Neutrophil (primary cell): ENCODE measurements around the gene ATP5MC3.

ENCODE experiments used
- H3K27ac ChIP-seq: fragments of 200-600 bp; sonication (generic); 2 replicates; pipeline ENCODE4 v1.5.1; 2016; ENCODE audit warnings: mild to moderate bottlenecking, moderate library complexity
- H3K27me3 ChIP-seq: fragments of 200-600 bp; sonication (generic); 2 replicates; pipeline ENCODE4 v1.6.0; 2016; ENCODE audit warnings: mild to moderate bottlenecking
- H3K36me3 ChIP-seq: fragments of 200-600 bp; sonication (generic); 2 replicates; pipeline ENCODE4 v1.5.1; 2017
- H3K4me1 ChIP-seq, 2 experiments: fragments of 200-600 bp in 1 of 2; sonication (generic) in 1 of 2; 1 replicate in 1 of 2; 2 replicates in 1 of 2; pipeline versions ENCODE4 v1.5.1 to v1.6.1; 2013 to 2016; ENCODE audit warnings: low read depth in 1 of 2, low read length in 1 of 2, mild to moderate bottlenecking in 1 of 2, moderate library complexity in 1 of 2; ENCODE audit not compliant: control insufficient read depth in 1 of 2, insufficient read depth in 1 of 2
- H3K4me3 ChIP-seq, 2 experiments: fragments of 200-600 bp in 1 of 2; sonication (generic) in 1 of 2; 1 replicate in 1 of 2; 2 replicates in 1 of 2; pipeline ENCODE4 v1.5.1; 2013 to 2016; ENCODE audit warnings: low read depth in 1 of 2, low read length in 1 of 2, mild to moderate bottlenecking in 1 of 2, moderate library complexity in 1 of 2
- H3K9me3 ChIP-seq: fragments of 200-600 bp; sonication (generic); 2 replicates; pipeline ENCODE4 v1.5.1; 2016
- CTCF ChIP-seq: fragments of 200-600 bp; sonication (generic); IDR thresholded peaks from 2 replicates; pipeline ENCODE4 v1.5.1; 2016; ENCODE audit warnings: antibody characterized with exemption

Gene ATP5MC3

GRCh38 chr2:175156534-175156933, 25.0 kb downstream of the ATP5MC3 start:
- no peak for TF ChIP-seq CTCF
- H3K4me3 ChIP-seq = no peak overlapping the region
- H3K27ac ChIP-seq = no peak overlapping the region
- H3K9me3 ChIP-seq = no peaks in the 10 kb centered on the region
- H3K27me3 ChIP-seq = no peaks in the 10 kb centered on the region
- H3K36me3 ChIP-seq = peaks cover 6% of the 10 kb centered on the region
- H3K4me1 ChIP-seq = no peaks in the 10 kb centered on the region

GRCh38 chr2:175154661-175155082, 26.8 kb downstream of the ATP5MC3 start:
- Histone ChIP-seq H3K4me3 (no peak overlapping the region), H3K4me1 (no peaks in the 10 kb centered on the region), H3K9me3 (no peaks in the 10 kb centered on the region), H3K27me3 (no peaks in the 10 kb centered on the region), H3K27ac (no peak overlapping the region), H3K36me3 (peaks cover 8% of the 10 kb centered on the region)
- no peak for TF ChIP-seq CTCF

GRCh38 chr2:175152242-175152641, 29.3 kb downstream of the ATP5MC3 start:
- peaks cover 15% of the 10 kb centered on the region for H3K36me3 ChIP-seq
- TF ChIP-seq CTCF = no peak
- no peak overlapping the region for H3K27ac ChIP-seq
- H3K9me3 ChIP-seq = no peaks in the 10 kb centered on the region
- H3K4me3 ChIP-seq = no peak overlapping the region
- no peaks in the 10 kb centered on the region for H3K4me1 ChIP-seq
- no peaks in the 10 kb centered on the region for H3K27me3 ChIP-seq

- H3K4me3 ChIP-seq = no peak overlapping the region
- TF ChIP-seq CTCF = no peak
These were observed 29.7 kb downstream of the ATP5MC3 start for GRCh38 chr2:175151791-175152190.

GRCh38 chr2:175147186-175147585, 34.3 kb downstream of the ATP5MC3 start:
- H3K36me3 ChIP-seq = peaks cover 22% of the 10 kb centered on the region
- no peak overlapping the region for H3K4me3 ChIP-seq
- H3K9me3 ChIP-seq = no peaks in the 10 kb centered on the region
- H3K27me3 ChIP-seq = no peaks in the 10 kb centered on the region
- H3K27ac ChIP-seq = no peak overlapping the region
- no peaks in the 10 kb centered on the region for H3K4me1 ChIP-seq
- no peak for TF ChIP-seq CTCF

More at GRCh38 chr2:175151791-175152190, 29.7 kb downstream of the ATP5MC3 start:
- no peaks in the 10 kb centered on the region for H3K4me1 ChIP-seq
- no peaks in the 10 kb centered on the region for H3K27me3 ChIP-seq
- H3K9me3 ChIP-seq = no peaks in the 10 kb centered on the region
- no peak overlapping the region for H3K27ac ChIP-seq
- peaks cover 14% of the 10 kb centered on the region for H3K36me3 ChIP-seq

GRCh38 chr2:175143678-175144077, 37.8 kb downstream of the ATP5MC3 start:
- Histone ChIP-seq H3K36me3 (peaks cover 19% of the 10 kb centered on the region), H3K4me1 (no peaks in the 10 kb centered on the region), H3K27me3 (no peaks in the 10 kb centered on the region), H3K4me3 (no peak overlapping the region), H3K9me3 (no peaks in the 10 kb centered on the region), H3K27ac (no peak overlapping the region)
- no peak for TF ChIP-seq CTCF
